OCI-LY7 (cell line): Measurements from ENCODE around the gene PRCP.

Experiments used
- EZH2phosphoT487 ChIP-seq: fragments of 200-600 bp; sonication (generic); IDR thresholded peaks from 2 replicates; pipeline ENCODE4 v1.6.1; 2018; ENCODE audit warnings: low read depth, borderline replicate concordance, mild to moderate bottlenecking, mixed run types, antibody characterized with exemption, low read length, moderate library complexity, mixed read lengths
- TF ChIP-seq, protein P1 (sequence below): fragments of 200-600 bp; sonication (generic); conservative IDR thresholded peaks from 2 replicates; pipeline ENCODE4 v1.5.1; 2014; ENCODE audit warnings: mild to moderate bottlenecking, antibody characterized with exemption, low read length, moderate library complexity, mixed read lengths

GRCh38 chr11:82945682-82946081, 45.5 kb upstream of the PRCP start:
- TF ChIP-seq, protein P1, sequence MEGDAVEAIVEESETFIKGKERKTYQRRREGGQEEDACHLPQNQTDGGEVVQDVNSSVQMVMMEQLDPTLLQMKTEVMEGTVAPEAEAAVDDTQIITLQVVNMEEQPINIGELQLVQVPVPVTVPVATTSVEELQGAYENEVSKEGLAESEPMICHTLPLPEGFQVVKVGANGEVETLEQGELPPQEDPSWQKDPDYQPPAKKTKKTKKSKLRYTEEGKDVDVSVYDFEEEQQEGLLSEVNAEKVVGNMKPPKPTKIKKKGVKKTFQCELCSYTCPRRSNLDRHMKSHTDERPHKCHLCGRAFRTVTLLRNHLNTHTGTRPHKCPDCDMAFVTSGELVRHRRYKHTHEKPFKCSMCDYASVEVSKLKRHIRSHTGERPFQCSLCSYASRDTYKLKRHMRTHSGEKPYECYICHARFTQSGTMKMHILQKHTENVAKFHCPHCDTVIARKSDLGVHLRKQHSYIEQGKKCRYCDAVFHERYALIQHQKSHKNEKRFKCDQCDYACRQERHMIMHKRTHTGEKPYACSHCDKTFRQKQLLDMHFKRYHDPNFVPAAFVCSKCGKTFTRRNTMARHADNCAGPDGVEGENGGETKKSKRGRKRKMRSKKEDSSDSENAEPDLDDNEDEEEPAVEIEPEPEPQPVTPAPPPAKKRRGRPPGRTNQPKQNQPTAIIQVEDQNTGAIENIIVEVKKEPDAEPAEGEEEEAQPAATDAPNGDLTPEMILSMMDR: no peak
- no peak for TF ChIP-seq EZH2phosphoT487
